Fibroblast of lung (primary cell): ENCODE data around the gene ARRB1. TPM values are rescaled to one million over a fixed set of nuclear protein-coding genes. Genes with fewer than 3 reads are reported as not detected.

Experiments
- DNase-seq, 2 donors: peaks; one replicate each; pipeline versions ENCODE4 v3.0.0 to v3.0.0-alpha.2; 2010; ENCODE audit warnings: low read depth in 2 of 2
- H2AFZ ChIP-seq: 2 replicates; pipeline ENCODE4 v1.5.1; 2012; ENCODE audit warnings: low read length, control low read depth, inconsistent platforms
- H3K27ac ChIP-seq: 2 replicates; pipeline ENCODE4 v1.5.1; 2011; ENCODE audit warnings: low read length, control low read depth; ENCODE audit not compliant: insufficient read depth
- H3K27me3 ChIP-seq: 2 replicates; pipeline ENCODE4 v1.5.1; 2011; ENCODE audit warnings: mild to moderate bottlenecking, low read length; ENCODE audit not compliant: control insufficient read depth, insufficient read depth
- H3K36me3 ChIP-seq: 2 replicates; pipeline ENCODE4 v1.5.1; 2011; ENCODE audit warnings: low read length; ENCODE audit not compliant: control insufficient read depth, insufficient read depth
- H3K4me1 ChIP-seq: 2 replicates; pipeline ENCODE4 v1.5.1; 2011; ENCODE audit warnings: low read length; ENCODE audit not compliant: control insufficient read depth, insufficient read depth; ENCODE audit errors: extremely low read depth
- H3K4me2 ChIP-seq: 2 replicates; pipeline ENCODE4 v1.5.1; 2011; ENCODE audit warnings: low read length, control low read depth; ENCODE audit not compliant: insufficient read depth; ENCODE audit errors: extremely low read depth
- H3K4me3 ChIP-seq, 4 experiments: fragments of 200-600 bp in 1 of 4; sonication (generic) in 1 of 4; replicated peaks in 1 of 4; 2 replicates each; pipeline ENCODE4 v1.5.1; 2011 to 2016; ENCODE audit warnings: low read length in 4 of 4, low read depth in 3 of 4, mild to moderate bottlenecking in 3 of 4, control low read depth in 2 of 4, inconsistent platforms in 1 of 4, mixed read lengths in 1 of 4; ENCODE audit not compliant: insufficient read depth in 1 of 4; ENCODE audit errors: control extremely low read depth in 1 of 4
- H3K79me2 ChIP-seq: 2 replicates; pipeline ENCODE4 v1.5.1; 2012; ENCODE audit warnings: mild to moderate bottlenecking, low read length, inconsistent platforms; ENCODE audit not compliant: control insufficient read depth, insufficient read depth
- H3K9ac ChIP-seq: 2 replicates; pipeline ENCODE4 v1.5.1; 2011; ENCODE audit warnings: mild to moderate bottlenecking, low read length, control low read depth; ENCODE audit not compliant: insufficient read depth
- H3K9me3 ChIP-seq: 2 replicates; pipeline ENCODE4 v1.5.1; 2012; ENCODE audit warnings: low read depth, low read length; ENCODE audit not compliant: control insufficient read depth, insufficient read depth
- H4K20me1 ChIP-seq: 2 replicates; pipeline ENCODE4 v1.5.1; 2011; ENCODE audit warnings: low read length; ENCODE audit not compliant: control insufficient read depth, insufficient read depth; ENCODE audit errors: extremely low read depth
- CTCF ChIP-seq, 2 donors: IDR thresholded peaks in 1 of 2; conservative IDR thresholded peaks in 1 of 2; 1 replicate in 1 of 2; 2 replicates in 1 of 2; pipeline ENCODE4 v1.5.1; 2011 to 2012; ENCODE audit warnings: low read length in 2 of 2, control low read depth in 1 of 2, inconsistent platforms in 1 of 2, low read depth in 1 of 2, mild to moderate bottlenecking in 1 of 2
- EZH2 ChIP-seq: IDR thresholded peaks from 2 replicates; pipeline ENCODE4 v1.5.1; 2012; ENCODE audit warnings: low read length, control low read depth, mild to moderate bottlenecking; ENCODE audit errors: missing control alignments
- polyA plus RNA-seq, 2 donors: library from polyadenylated mRNA; depleted of rRNA in 1 of 2; stranded (reverse) in 1 of 2; unstranded in 1 of 2; fragments of >200 nt; gene quantifications; 2 replicates each; pipeline ENCODE4 v1.2.1, GENCODE V29; 2011 to 2012; ENCODE audit warnings: missing spikeins in 1 of 2
- total RNA-seq: library from RNA; depleted of rRNA; stranded (reverse); fragments of >200 nt; gene quantifications from 2 replicates; pipeline ENCODE4 v1.2.1, GENCODE V29; 2014

The ARRB1 gene
- total and polyA plus RNA-seq, 2 donors (not counting 1 experiment from before 2014, with no cell fraction given): 4.3 to 18.9 TPM

GRCh38 chr11:75242722-75243600 is 108.5 kb downstream of the ARRB1 start:
- Histone ChIP-seq H3K4me1 (no peaks in the 10 kb centered on the region), H3K4me3 (no peak overlapping the region), H3K9me3 (no peaks in the 10 kb centered on the region), H3K9ac (no peak overlapping the region), H3K27me3 (peaks cover 38% of the 10 kb centered on the region), H3K27ac (no peak overlapping the region), H3K79me2 (no peaks in the 10 kb centered on the region), H3K36me3 (no peaks in the 10 kb centered on the region), H4K20me1 (no peaks in the 10 kb centered on the region), H3K4me2 (no peak overlapping the region), H2AFZ (no peak overlapping the region)
- DNase-seq: no peak
- TF ChIP-seq CTCF (conservative IDR thresholded peaks at IDR 0.05 in 1 of 2, IDR thresholded peaks at IDR 0.05 in 1 of 2; ENCODE audit: low read depth in 1 of 2, low read length in 2 of 2) (no peak), EZH2 (no peak)

GRCh38 chr11:75241906-75242644 is 109.4 kb downstream of the ARRB1 start:
- Histone ChIP-seq H3K36me3 (no peaks in the 10 kb centered on the region), H3K4me1 (no peaks in the 10 kb centered on the region), H3K4me2 (peak overlapping the region; percentile 78), H3K4me3 (peak overlapping the region in 2 of 4 experiments; percentile 31 to 49), H2AFZ (peak overlapping the region; percentile 90), H4K20me1 (no peaks in the 10 kb centered on the region), H3K79me2 (no peaks in the 10 kb centered on the region), H3K9ac (no peak overlapping the region), H3K27ac (no peak overlapping the region), H3K9me3 (no peaks in the 10 kb centered on the region), H3K27me3 (peaks cover 40% of the 10 kb centered on the region)
- no peak for TF ChIP-seq CTCF (conservative IDR thresholded peaks at IDR 0.05 in 1 of 2, IDR thresholded peaks at IDR 0.05 in 1 of 2; ENCODE audit: low read depth in 1 of 2, low read length in 2 of 2)
- peak; percentile 28 for TF ChIP-seq EZH2
- DNase-seq: no peak
